Fibroblast of pulmonary artery (primary cell): Measurements from ENCODE around the gene ST6GALNAC3.

Source experiments
- DNase-seq: peaks from one replicate; pipeline ENCODE4 v3.0.0-alpha.2; 2010; ENCODE audit warnings: low read depth
- H3K4me3 ChIP-seq: replicated peaks from 2 replicates; pipeline ENCODE4 v1.5.1; 2011; ENCODE audit warnings: low read depth, mild to moderate bottlenecking, control low read depth, low read length, moderate library complexity
- CTCF ChIP-seq: IDR thresholded peaks from 2 replicates; pipeline ENCODE4 v1.5.1; 2011; ENCODE audit warnings: mild to moderate bottlenecking, control low read depth, low read length, inconsistent platforms; ENCODE audit errors: missing control alignments

ST6GALNAC3 gene

DNA sequence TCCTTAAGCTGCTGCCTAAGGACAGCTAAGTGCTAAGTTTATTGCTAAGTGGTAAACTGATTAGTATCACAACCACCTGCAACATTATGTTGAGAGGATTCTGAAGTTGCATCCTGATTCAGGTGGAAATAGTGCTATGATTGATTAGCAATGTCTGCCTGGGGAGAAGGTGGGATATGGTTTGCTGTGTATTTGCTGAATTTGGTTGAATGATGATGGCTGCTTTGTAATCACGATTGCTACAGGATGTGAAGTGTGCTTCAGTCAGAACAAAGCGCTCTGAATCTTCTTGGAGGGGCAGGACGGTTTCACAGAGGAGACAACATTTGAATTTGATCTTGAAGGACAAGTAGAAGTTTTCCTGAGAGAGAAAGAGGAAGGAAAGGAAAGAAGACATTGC is 226.0 kb downstream of the ST6GALNAC3 start:
- no peak overlapping the region for H3K4me3 ChIP-seq
- no peak for TF ChIP-seq CTCF
- no peak for DNase-seq

DNA sequence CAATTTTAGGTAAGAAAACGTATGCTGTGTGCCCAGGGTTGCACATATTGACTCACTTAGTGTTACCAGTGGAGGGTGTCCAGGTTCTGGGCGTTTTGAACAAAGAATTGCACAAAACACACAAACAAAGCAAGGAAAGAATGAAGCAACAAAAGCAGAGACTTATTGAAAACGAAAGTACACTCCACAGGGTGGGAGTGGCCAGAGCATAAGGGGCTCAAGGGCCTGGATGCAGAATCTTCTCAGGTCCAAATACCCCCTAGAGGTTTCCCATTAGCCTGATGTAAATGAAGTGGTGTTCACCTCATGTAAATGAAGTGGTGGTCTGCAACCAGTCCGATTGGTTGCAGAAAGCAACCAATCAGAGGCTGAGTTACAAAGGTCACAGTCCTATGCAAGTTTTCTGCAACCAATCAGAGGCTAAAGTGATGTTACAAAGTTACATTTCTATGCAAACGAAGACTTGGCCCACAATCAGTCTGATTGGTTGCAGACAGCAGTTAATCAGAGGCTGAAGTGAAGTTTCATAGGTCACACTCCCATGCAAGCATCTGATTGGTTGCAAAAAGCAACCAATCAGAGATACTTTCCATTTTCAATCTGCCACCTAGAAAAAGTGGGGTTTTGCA is 228.3 kb downstream of the ST6GALNAC3 start:
- TF ChIP-seq CTCF: no peak
- no peak overlapping the region for H3K4me3 ChIP-seq
- no peak for DNase-seq

- DNase-seq: no peak
- TF ChIP-seq CTCF: no peak
- no peak overlapping the region for H3K4me3 ChIP-seq
Observed at GRCh38 chr1:76303340-76303717, 228.8 kb downstream of the ST6GALNAC3 start.

DNA sequence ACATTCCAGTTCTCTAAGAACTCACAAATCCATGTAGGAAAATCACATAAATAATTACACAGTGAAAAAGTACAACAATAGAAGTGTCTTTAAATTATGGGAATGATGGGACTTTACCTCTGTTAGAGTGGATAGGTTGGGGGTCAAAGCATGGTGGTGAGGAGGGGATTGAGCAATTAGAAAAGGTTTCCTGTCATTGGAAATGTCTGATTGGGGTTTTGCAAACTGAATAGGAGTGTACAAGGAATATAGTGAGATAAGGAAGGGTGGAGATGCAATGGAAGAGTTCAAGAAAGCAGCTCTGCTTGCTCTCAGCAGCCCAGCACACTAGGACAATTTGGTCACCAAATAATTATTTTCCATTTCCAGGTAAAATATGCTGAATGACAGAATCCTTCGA is 238.8 kb downstream of the ST6GALNAC3 start:
- DNase-seq: no peak
- TF ChIP-seq CTCF: no peak

GRCh38 chr1:76314730-76315129 is 240.2 kb downstream of the ST6GALNAC3 start:
- DNase-seq: peak; percentile 12
- H3K4me3 ChIP-seq: no peak overlapping the region
- no peak for TF ChIP-seq CTCF

More for the DNA sequence above, 238.8 kb downstream of the ST6GALNAC3 start:
- no peak overlapping the region for H3K4me3 ChIP-seq

- no peak overlapping the region for H3K4me3 ChIP-seq
- TF ChIP-seq CTCF: no peak
- DNase-seq: no peak
Observed at GRCh38 chr1:76317299-76317900, 242.9 kb downstream of the ST6GALNAC3 start.
